ENCODE data around the gene PRLR. TPM values are rescaled to one million over a fixed set of nuclear protein-coding genes. Genes with fewer than 3 reads are reported as not detected.

The PRLR gene
- total RNA-seq, 1 donor from 2014 or later, result 0.93 TPM

- TF ChIP-seq, protein P1, sequence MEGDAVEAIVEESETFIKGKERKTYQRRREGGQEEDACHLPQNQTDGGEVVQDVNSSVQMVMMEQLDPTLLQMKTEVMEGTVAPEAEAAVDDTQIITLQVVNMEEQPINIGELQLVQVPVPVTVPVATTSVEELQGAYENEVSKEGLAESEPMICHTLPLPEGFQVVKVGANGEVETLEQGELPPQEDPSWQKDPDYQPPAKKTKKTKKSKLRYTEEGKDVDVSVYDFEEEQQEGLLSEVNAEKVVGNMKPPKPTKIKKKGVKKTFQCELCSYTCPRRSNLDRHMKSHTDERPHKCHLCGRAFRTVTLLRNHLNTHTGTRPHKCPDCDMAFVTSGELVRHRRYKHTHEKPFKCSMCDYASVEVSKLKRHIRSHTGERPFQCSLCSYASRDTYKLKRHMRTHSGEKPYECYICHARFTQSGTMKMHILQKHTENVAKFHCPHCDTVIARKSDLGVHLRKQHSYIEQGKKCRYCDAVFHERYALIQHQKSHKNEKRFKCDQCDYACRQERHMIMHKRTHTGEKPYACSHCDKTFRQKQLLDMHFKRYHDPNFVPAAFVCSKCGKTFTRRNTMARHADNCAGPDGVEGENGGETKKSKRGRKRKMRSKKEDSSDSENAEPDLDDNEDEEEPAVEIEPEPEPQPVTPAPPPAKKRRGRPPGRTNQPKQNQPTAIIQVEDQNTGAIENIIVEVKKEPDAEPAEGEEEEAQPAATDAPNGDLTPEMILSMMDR (IDR thresholded peaks at IDR 0.05; ENCODE audit: insufficient read depth, low read depth, low read length), result no peak
- no peak for TF ChIP-seq EZH2 (IDR thresholded peaks at IDR 0.05; ENCODE audit: insufficient read depth, low read length)
- Histone ChIP-seq H3K27ac (ENCODE audit: low read depth, low read length) (no peak overlapping the region), H3K9ac (ENCODE audit: low read length) (no peak overlapping the region), H3K4me1 (ENCODE audit: insufficient read depth, low read length) (no peaks in the 10 kb centered on the region), H3K79me2 (ENCODE audit: insufficient read depth, low read length) (no peaks in the 10 kb centered on the region), H3K27me3 (ENCODE audit: insufficient read depth, low read length) (no peaks in the 10 kb centered on the region), H2AFZ (ENCODE audit: low read depth, low read length) (no peak overlapping the region), H4K20me1 (ENCODE audit: insufficient read depth, low read length) (no peaks in the 10 kb centered on the region), H3K9me3 (ENCODE audit: insufficient read depth, low read depth, low read length) (no peaks in the 10 kb centered on the region), H3K36me3 (ENCODE audit: insufficient read depth, low read length) (no peaks in the 10 kb centered on the region), H3K4me2 (ENCODE audit: low read length) (no peak overlapping the region), H3K4me3 (ENCODE audit: insufficient read depth, low read depth, low read length) (no peak overlapping the region)
- Mint-ChIP-seq H3K4me1 (ENCODE audit: low read depth, unreplicated experiment) (peaks cover 6% of the 10 kb centered on the region), H3K27me3 (ENCODE audit: low read depth, unreplicated experiment) (no peaks in the 10 kb centered on the region), H3K4me3 (ENCODE audit: unreplicated experiment) (no peak overlapping the region), H3K36me3 (ENCODE audit: low read depth, unreplicated experiment) (no peaks in the 10 kb centered on the region), H3K9me3 (ENCODE audit: unreplicated experiment) (no peaks in the 10 kb centered on the region), H3K27ac (ENCODE audit: unreplicated experiment) (no peak overlapping the region)
- DNase-seq (ENCODE audit: low read depth) (no peak), FAIRE-seq (no peak)
Observed at GRCh38 chr5:35056686-35057085, 173.6 kb downstream of the PRLR start.

DNA sequence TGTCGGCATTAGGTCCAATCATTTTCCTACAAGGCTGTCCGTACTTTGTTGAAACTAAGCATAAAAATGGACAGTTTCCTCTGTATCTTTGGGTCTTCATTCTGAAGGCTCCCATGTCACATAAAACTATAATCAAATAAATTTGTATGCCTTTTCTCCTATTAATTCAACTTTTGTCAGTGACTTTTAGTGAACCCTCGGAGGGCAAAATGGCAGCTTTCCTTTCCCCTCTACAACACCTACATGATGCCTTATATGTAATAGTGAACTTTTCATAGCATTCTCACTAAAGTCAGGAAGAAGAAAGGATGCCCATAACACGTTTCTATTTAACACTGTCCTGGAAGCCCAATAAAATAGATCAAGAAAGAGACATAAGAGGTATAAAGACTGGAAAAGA is 177.4 kb downstream of the PRLR start:
- TF ChIP-seq, protein P1 (IDR thresholded peaks at IDR 0.05; ENCODE audit: insufficient read depth, low read depth, low read length), result no peak
- TF ChIP-seq EZH2 (IDR thresholded peaks at IDR 0.05; ENCODE audit: insufficient read depth, low read length), result no peak
- no peak overlapping the region for H2AFZ ChIP-seq (ENCODE audit: low read depth, low read length)
- peaks cover 2% of the 10 kb centered on the region for H3K27me3 Mint-ChIP-seq (ENCODE audit: low read depth, unreplicated experiment)

GRCh38 chr5:35050541-35051126 is 179.7 kb downstream of the PRLR start:
- Mint-ChIP-seq H3K4me3 (ENCODE audit: unreplicated experiment) (no peak overlapping the region), H3K27me3 (ENCODE audit: low read depth, unreplicated experiment) (peaks cover 2% of the 10 kb centered on the region), H3K36me3 (ENCODE audit: low read depth, unreplicated experiment) (no peaks in the 10 kb centered on the region), H3K27ac (ENCODE audit: unreplicated experiment) (no peak overlapping the region), H3K9me3 (ENCODE audit: unreplicated experiment) (no peaks in the 10 kb centered on the region), H3K4me1 (ENCODE audit: low read depth, unreplicated experiment) (peaks cover 3% of the 10 kb centered on the region)
- Histone ChIP-seq H3K27ac (ENCODE audit: low read depth, low read length) (no peak overlapping the region), H2AFZ (ENCODE audit: low read depth, low read length) (no peak overlapping the region), H3K79me2 (ENCODE audit: insufficient read depth, low read length) (no peaks in the 10 kb centered on the region), H3K4me2 (ENCODE audit: low read length) (no peak overlapping the region), H3K9me3 (ENCODE audit: insufficient read depth, low read depth, low read length) (no peaks in the 10 kb centered on the region), H3K4me3 (ENCODE audit: insufficient read depth, low read depth, low read length) (no peak overlapping the region), H4K20me1 (ENCODE audit: insufficient read depth, low read length) (no peaks in the 10 kb centered on the region), H3K27me3 (ENCODE audit: insufficient read depth, low read length) (no peaks in the 10 kb centered on the region), H3K4me1 (ENCODE audit: insufficient read depth, low read length) (peaks cover 19% of the 10 kb centered on the region), H3K9ac (ENCODE audit: low read length) (no peak overlapping the region), H3K36me3 (ENCODE audit: insufficient read depth, low read length) (no peaks in the 10 kb centered on the region)
- DNase-seq (ENCODE audit: low read depth) (no peak), FAIRE-seq (no peak)
- TF ChIP-seq, protein P1 (IDR thresholded peaks at IDR 0.05; ENCODE audit: insufficient read depth, low read depth, low read length), result no peak
- TF ChIP-seq EZH2 (IDR thresholded peaks at IDR 0.05; ENCODE audit: insufficient read depth, low read length), result no peak

More for the DNA sequence above, 177.4 kb downstream of the PRLR start:
- H3K4me3 ChIP-seq (ENCODE audit: insufficient read depth, low read depth, low read length), result no peak overlapping the region
- H4K20me1 ChIP-seq (ENCODE audit: insufficient read depth, low read length), result no peaks in the 10 kb centered on the region
- Mint-ChIP-seq H3K4me1 (ENCODE audit: low read depth, unreplicated experiment) (no peaks in the 10 kb centered on the region), H3K9me3 (ENCODE audit: unreplicated experiment) (no peaks in the 10 kb centered on the region), H3K27ac (ENCODE audit: unreplicated experiment) (no peak overlapping the region), H3K36me3 (ENCODE audit: low read depth, unreplicated experiment) (no peaks in the 10 kb centered on the region), H3K4me3 (ENCODE audit: unreplicated experiment) (no peak overlapping the region)
- no peaks in the 10 kb centered on the region for H3K79me2 ChIP-seq (ENCODE audit: insufficient read depth, low read length)
- H3K9ac ChIP-seq (ENCODE audit: low read length), result no peak overlapping the region
- DNase-seq (ENCODE audit: low read depth), result no peak
- no peaks in the 10 kb centered on the region for H3K9me3 ChIP-seq (ENCODE audit: insufficient read depth, low read depth, low read length)
- no peaks in the 10 kb centered on the region for H3K4me1 ChIP-seq (ENCODE audit: insufficient read depth, low read length)
- H3K36me3 ChIP-seq (ENCODE audit: insufficient read depth, low read length), result no peaks in the 10 kb centered on the region
- H3K4me2 ChIP-seq (ENCODE audit: low read length), result no peak overlapping the region
- no peak for FAIRE-seq
- no peak overlapping the region for H3K27ac ChIP-seq (ENCODE audit: low read depth, low read length)
- no peaks in the 10 kb centered on the region for H3K27me3 ChIP-seq (ENCODE audit: insufficient read depth, low read length)

Measured in astrocyte (in vitro differentiated cells and primary cell).